Sigmoid colon (tissue), 7 donors: Measurements from ENCODE around the gene KIF26B. TPM values are rescaled to one million over a fixed set of nuclear protein-coding genes. Genes with fewer than 3 reads are reported as not detected.

Experiments used
- DNase-seq: peaks from one replicate; pipeline ENCODE4 v3.0.0-alpha.2; 2019
- H3K27ac ChIP-seq, 4 donors: fragments of 200-600 bp; sonication (generic); one replicate each; pipeline ENCODE4 v1.5.1; 2016 to 2019; ENCODE audit warnings: mild to moderate bottlenecking in 1 of 4
- H3K27me3 ChIP-seq, 3 donors: fragments of 200-600 bp; sonication (generic); one replicate each; pipeline ENCODE4 v1.5.1; 2019; ENCODE audit warnings: mild to moderate bottlenecking in 1 of 3
- H3K36me3 ChIP-seq, 4 donors: fragments of 200-600 bp; sonication (generic); one replicate each; pipeline ENCODE4 v1.5.1; 2016 to 2019
- H3K4me1 ChIP-seq, 4 donors: fragments of 200-600 bp; sonication (generic); one replicate each; pipeline ENCODE4 v1.5.1; 2017 to 2019
- H3K4me3 ChIP-seq, 4 donors: fragments of 200-600 bp; sonication (generic); one replicate each; pipeline ENCODE4 v1.5.1; 2017 to 2019; ENCODE audit warnings: mild to moderate bottlenecking in 2 of 4, moderate library complexity in 1 of 4
- H3K9me3 ChIP-seq, 4 donors: fragments of 200-600 bp in 3 of 4; sonication (generic) in 3 of 4; one replicate each; pipeline versions ENCODE4 v1.5.1 to v1.6.1; 2013 to 2019
- EP300 ChIP-seq, 4 donors: sonication (generic); formaldehyde crosslinking; IDR thresholded peaks; one replicate each; pipeline ENCODE4 v1.6.1; 2017; ENCODE audit warnings: antibody characterized with exemption in 4 of 4
- POLR2A ChIP-seq, 2 donors: fragments of 450-650 bp; IDR thresholded peaks; one replicate each; pipeline ENCODE4 v1.6.1; 2016; ENCODE audit warnings: antibody characterized with exemption in 2 of 2, mild to moderate bottlenecking in 2 of 2, moderate library complexity in 2 of 2
- POLR2AphosphoS5 ChIP-seq, 4 donors: sonication (generic); formaldehyde crosslinking; IDR thresholded peaks; one replicate each; pipeline ENCODE4 v1.6.1; 2017; ENCODE audit warnings: antibody characterized with exemption in 4 of 4
- WGBS, 2 donors: extraction: QIAGEN DNeasy Blood & Tissue Kit; methylation state at CpG; one replicate each; pipeline ENCODE4 v1.1.7; 2013; 5-methylcytosine and 5-hydroxymethylcytosine counted together
- intact Hi-C: fragments of 100-400 bp; cut with DNase I; formaldehyde crosslinking; loops from one replicate; pipeline ENCODE4 v1.15.1; 2023
- polyA plus RNA-seq, 3 donors: library from polyadenylated mRNA; stranded (reverse); fragments of 200-250 nt; gene quantifications; one replicate each; pipeline ENCODE4 v1.2.3, GENCODE V29; 2013
- total RNA-seq, 4 donors: library from RNA; depleted of rRNA; stranded (reverse); fragments of >200 nt; gene quantifications; one replicate each; pipeline ENCODE4 v1.1.0, GENCODE V29; 2016
- TF ChIP-seq, protein P1 (sequence below), 4 experiments: fragments of 450-650 bp in 3 of 4; fragments of 200-600 bp in 1 of 4; IDR thresholded peaks; one replicate each; pipeline ENCODE4 v1.5.1; 2016 to 2019; ENCODE audit warnings: antibody characterized with exemption in 4 of 4, mild to moderate bottlenecking in 3 of 4, moderate library complexity in 2 of 4
- donor health status: healthy with polysubstance abuse.
- donor health status: Bipolar disorder and iron deficiency.
- donor health status: healthy.

KIF26B gene
- total and polyA plus RNA-seq, 7 donors = under 0.01 to 5.5 (median 1.4) TPM; not detected in 1

DNA sequence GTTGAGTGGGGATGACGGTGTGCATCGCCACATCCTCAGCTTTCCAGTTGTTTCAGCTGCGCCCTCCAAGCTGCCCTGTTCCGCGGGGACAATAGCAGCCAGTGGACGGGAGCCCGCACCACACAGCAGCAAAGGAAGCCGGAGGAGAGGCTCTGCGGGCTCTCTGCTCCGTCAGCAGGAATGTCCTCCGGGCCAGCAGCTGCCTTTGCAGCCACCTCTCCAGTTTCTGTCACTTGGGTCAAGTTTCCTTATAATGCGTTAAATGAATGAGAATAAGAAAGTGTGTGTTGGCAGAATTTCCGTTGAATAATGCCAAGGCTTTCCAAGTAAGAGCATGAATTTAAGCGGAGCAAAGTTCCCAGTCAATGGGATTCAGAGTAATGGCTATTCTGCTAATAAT, 263.3 kb downstream of the KIF26B start:
- WGBS, 2 donors = 81 to 84% methylated on average over 14 of the region's 14 CpGs
- no peaks in the 10 kb centered on the region for H3K36me3 ChIP-seq
- intact Hi-C loops = no loop called here

GRCh38 chr1:245419461-245419978, 264.7 kb downstream of the KIF26B start:
- Histone ChIP-seq H3K4me1 (no peaks in the 10 kb centered on the region), H3K27ac (no peak overlapping the region), H3K27me3 (no peaks in the 10 kb centered on the region), H3K9me3 (no peaks in the 10 kb centered on the region), H3K36me3 (no peaks in the 10 kb centered on the region), H3K4me3 (no peak overlapping the region)
- WGBS, 2 donors = 83 to 88% methylated on average over 15 of the region's 15 CpGs
- intact Hi-C loops = no loop called here
- DNase-seq = no peak
- TF ChIP-seq, protein P1, sequence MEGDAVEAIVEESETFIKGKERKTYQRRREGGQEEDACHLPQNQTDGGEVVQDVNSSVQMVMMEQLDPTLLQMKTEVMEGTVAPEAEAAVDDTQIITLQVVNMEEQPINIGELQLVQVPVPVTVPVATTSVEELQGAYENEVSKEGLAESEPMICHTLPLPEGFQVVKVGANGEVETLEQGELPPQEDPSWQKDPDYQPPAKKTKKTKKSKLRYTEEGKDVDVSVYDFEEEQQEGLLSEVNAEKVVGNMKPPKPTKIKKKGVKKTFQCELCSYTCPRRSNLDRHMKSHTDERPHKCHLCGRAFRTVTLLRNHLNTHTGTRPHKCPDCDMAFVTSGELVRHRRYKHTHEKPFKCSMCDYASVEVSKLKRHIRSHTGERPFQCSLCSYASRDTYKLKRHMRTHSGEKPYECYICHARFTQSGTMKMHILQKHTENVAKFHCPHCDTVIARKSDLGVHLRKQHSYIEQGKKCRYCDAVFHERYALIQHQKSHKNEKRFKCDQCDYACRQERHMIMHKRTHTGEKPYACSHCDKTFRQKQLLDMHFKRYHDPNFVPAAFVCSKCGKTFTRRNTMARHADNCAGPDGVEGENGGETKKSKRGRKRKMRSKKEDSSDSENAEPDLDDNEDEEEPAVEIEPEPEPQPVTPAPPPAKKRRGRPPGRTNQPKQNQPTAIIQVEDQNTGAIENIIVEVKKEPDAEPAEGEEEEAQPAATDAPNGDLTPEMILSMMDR (IDR thresholded peaks at IDR 0.05) = no peak

More for the DNA sequence above, 263.3 kb downstream of the KIF26B start:
- TF ChIP-seq POLR2A (IDR thresholded peaks at IDR 0.05) (no peak), POLR2AphosphoS5 (IDR thresholded peaks at IDR 0.05) (no peak), EP300 (IDR thresholded peaks at IDR 0.05) (no peak)
- TF ChIP-seq, protein P1 (IDR thresholded peaks at IDR 0.05) = no peak
- H3K27ac ChIP-seq = no peak overlapping the region
- H3K9me3 ChIP-seq = no peaks in the 10 kb centered on the region
- H3K27me3 ChIP-seq = no peaks in the 10 kb centered on the region
- DNase-seq = no peak
- H3K4me1 ChIP-seq = no peaks in the 10 kb centered on the region
- no peak overlapping the region for H3K4me3 ChIP-seq

DNA sequence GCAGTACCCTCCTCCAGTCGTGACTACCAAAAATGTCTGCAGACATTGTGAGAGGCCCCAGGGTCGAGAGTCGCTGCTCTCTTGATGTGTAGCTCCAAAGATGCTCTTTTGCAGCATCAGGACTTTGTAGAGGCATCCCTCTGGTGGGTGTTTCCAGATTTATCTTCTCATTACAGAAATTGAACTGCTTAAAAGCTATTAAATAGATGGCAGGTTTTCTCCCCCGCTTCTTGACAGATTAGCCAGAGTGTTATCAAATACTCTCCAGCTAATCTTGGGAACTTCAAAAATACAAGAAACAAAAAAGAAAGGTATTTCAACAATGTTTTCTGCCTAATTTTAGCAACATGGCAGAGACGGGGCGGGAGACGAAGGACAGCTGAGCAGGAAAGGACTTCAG, 265.2 kb downstream of the KIF26B start:
- no peak for DNase-seq
- H3K27ac ChIP-seq = no peak overlapping the region
- H3K9me3 ChIP-seq = no peaks in the 10 kb centered on the region
- TF ChIP-seq POLR2AphosphoS5 (IDR thresholded peaks at IDR 0.05) (no peak), EP300 (IDR thresholded peaks at IDR 0.05) (no peak)
- 71 to 82% methylated on average over 7 of the region's 7 CpGs for WGBS, 2 donors
- no peak overlapping the region for H3K4me3 ChIP-seq
- H3K36me3 ChIP-seq = no peaks in the 10 kb centered on the region
- intact Hi-C loops = no loop called here
- no peaks in the 10 kb centered on the region for H3K27me3 ChIP-seq
- no peaks in the 10 kb centered on the region for H3K4me1 ChIP-seq

DNA sequence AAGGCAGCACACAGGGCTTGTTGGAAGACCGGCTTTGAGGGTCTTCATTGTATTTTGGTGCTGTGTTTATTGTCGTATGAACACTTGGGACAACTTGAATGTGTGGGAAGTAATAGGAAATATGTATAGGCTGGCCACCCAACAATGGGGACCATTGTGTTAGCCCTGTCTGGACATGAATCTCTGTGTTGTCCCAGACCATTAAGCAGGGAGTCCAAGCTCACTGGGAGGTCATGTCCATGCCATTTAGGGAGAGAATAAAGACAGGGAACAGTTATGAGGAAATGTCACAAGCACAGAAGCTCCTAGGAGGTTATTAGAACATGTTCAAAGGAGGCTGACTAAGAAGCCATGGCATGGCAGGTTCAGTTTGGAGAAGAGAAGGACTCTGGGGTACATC, 266.1 kb downstream of the KIF26B start:
- TF ChIP-seq EP300 (IDR thresholded peaks at IDR 0.05) (no peak), POLR2AphosphoS5 (IDR thresholded peaks at IDR 0.05) (no peak), POLR2A (IDR thresholded peaks at IDR 0.05) (no peak)
- TF ChIP-seq, protein P1 (IDR thresholded peaks at IDR 0.05) = no peak
- Histone ChIP-seq H3K36me3 (no peaks in the 10 kb centered on the region), H3K4me1 (no peaks in the 10 kb centered on the region), H3K4me3 (no peak overlapping the region), H3K9me3 (no peaks in the 10 kb centered on the region), H3K27me3 (no peaks in the 10 kb centered on the region), H3K27ac (no peak overlapping the region)
- 89 to 90% methylated on average over 2 of the region's 2 CpGs for WGBS, 2 donors
- DNase-seq = no peak
- intact Hi-C loops = no loop called here

- TF ChIP-seq POLR2AphosphoS5 (IDR thresholded peaks at IDR 0.05) (no peak), EP300 (IDR thresholded peaks at IDR 0.05) (no peak), POLR2A (IDR thresholded peaks at IDR 0.05) (no peak)
- TF ChIP-seq, protein P1 (IDR thresholded peaks at IDR 0.05) = no peak
Observed at GRCh38 chr1:245428681-245429080, 273.9 kb downstream of the KIF26B start.

More at GRCh38 chr1:245428681-245429080, 273.9 kb downstream of the KIF26B start:
- Histone ChIP-seq H3K4me3 (no peak overlapping the region), H3K27me3 (no peaks in the 10 kb centered on the region), H3K36me3 (no peaks in the 10 kb centered on the region), H3K4me1 (no peaks in the 10 kb centered on the region), H3K27ac (no peak overlapping the region), H3K9me3 (no peaks in the 10 kb centered on the region)
- DNase-seq = no peak
- intact Hi-C loops = no loop called here
- WGBS, 2 donors = 66 to 83% methylated on average over 4 of the region's 4 CpGs
